Measurements from ENCODE around the gene SENP5. TPM values are rescaled to one million over a fixed set of nuclear protein-coding genes. Genes with fewer than 3 reads are reported as not detected.

Gene SENP5
- total and polyA plus RNA-seq, 2 of the 8 experiments (the other 6 are each of a cell fraction or from before 2014, with no cell fraction given), result 6.7 to 27.3 TPM

- TF ChIP-seq PHF8 (conservative IDR thresholded peaks at IDR 0.05; ENCODE audit: low read depth, low read length) (peak; percentile 100), USF2 (IDR thresholded peaks at IDR 0.05; ENCODE audit: low read length) (no peak), BCL11A (IDR thresholded peaks at IDR 0.05; ENCODE audit: low read depth in 2 of 2, low read length in 2 of 2) (no peak), CHD7 (IDR thresholded peaks at IDR 0.05; ENCODE audit: insufficient replicate concordance, low read length) (no peak), JUN (IDR thresholded peaks at IDR 0.05; ENCODE audit: low read depth, low read length) (no peak), SIX5 (IDR thresholded peaks at IDR 0.05; ENCODE audit: low read depth, low read length) (no peak), EZH2 (IDR thresholded peaks at IDR 0.05; ENCODE audit: low read depth, low read length, severe bottlenecking) (no peak)
Observed at GRCh38 chr3:196867507-196868296, at the start of gene SENP5 (continued).
